HepG2 (cell line): ENCODE results near the gene DUSP2.

ENCODE experiments used
- CTCF ChIP-seq: sonication (generic); formaldehyde crosslinking; IDR thresholded peaks from 2 replicates; pipeline ENCODE4 v1.5.0; 2020; ENCODE audit warnings: mild to moderate bottlenecking, missing genetic modification reagents, moderate library complexity
- ETS1 ChIP-seq: sonication (generic); formaldehyde crosslinking; IDR thresholded peaks from 2 replicates; pipeline ENCODE4 v1.4.0; 2020; ENCODE audit warnings: missing genetic modification reagents
- KDM1A ChIP-seq: IDR thresholded peaks from 2 replicates; pipeline ENCODE4 v1.6.1; 2016; ENCODE audit warnings: missing compliant biosample characterization
- PCBP1 ChIP-seq: fragments of 200-400 bp; formaldehyde crosslinking; IDR thresholded peaks from 2 replicates; pipeline ENCODE4 v1.6.1; 2017; ENCODE audit warnings: mild to moderate bottlenecking, low read depth, low read length, borderline replicate concordance
- ZFP36 ChIP-seq: fragments of 150-350 bp; IDR thresholded peaks from 2 replicates; pipeline ENCODE4 v1.6.1; 2018; ENCODE audit warnings: borderline replicate concordance, low read length, low read depth; ENCODE audit not compliant: partially characterized antibody
- ZNF124 ChIP-seq: sonication (generic); formaldehyde crosslinking; IDR thresholded peaks from 2 replicates; pipeline ENCODE4 v1.4.0; 2020; ENCODE audit warnings: missing genetic modification reagents
- ZNF3 ChIP-seq: IDR thresholded peaks from 2 replicates; pipeline ENCODE4 v1.7.0; 2017; ENCODE audit warnings: inconsistent platforms
- ZNF644 ChIP-seq: IDR thresholded peaks from 2 replicates; pipeline ENCODE4 v1.6.1; 2016; ENCODE audit warnings: low read depth
- ZNF782 ChIP-seq: sonication (generic); formaldehyde crosslinking; IDR thresholded peaks from 2 replicates; pipeline ENCODE4 v1.4.0; 2020; ENCODE audit warnings: missing genetic modification reagents, mild to moderate bottlenecking, borderline replicate concordance

GRCh38 chr2:96151595-96152303 lies 6.5 kb upstream of the DUSP2 start:
- no peak for TF ChIP-seq KDM1A (CRISPR knock-in tag)
- TF ChIP-seq ETS1 (CRISPR knock-in tag), result no peak
- no peak for TF ChIP-seq PCBP1
- TF ChIP-seq ZNF124 (CRISPR knock-in tag), result no peak
- TF ChIP-seq ZNF3, result no peak
- no peak for TF ChIP-seq ZNF782
- no peak for TF ChIP-seq ZNF644 (CRISPR knock-in tag)
- no peak for TF ChIP-seq CTCF (CRISPR knock-in tag)
- no peak for TF ChIP-seq ZFP36
